SK-N-SH (cell line): ENCODE results near the gene PNKD. TPM values are rescaled to one million over a fixed set of nuclear protein-coding genes. Genes with fewer than 3 reads are reported as not detected.
"Not testable (repeated sequence)": the region's sequence is repeated elsewhere in the genome, so short reads cannot be mapped to it uniquely, and the experiment has no call there.

Experiments used
- CTCF ChIA-PET: fragments of 300-600, 350-600 bp; formaldehyde crosslinking; extraction: SDS; loops from one replicate; lab custom pipeline; 2021; lab: Yijun Ruan, JAX
- POLR2A ChIA-PET: fragments of 350-600 bp; sonication (Branson Sonifier 250); formaldehyde crosslinking; extraction: SDS; loops from one replicate; lab custom pipeline; 2020; ENCODE audit warnings: antibody characterized with exemption, inconsistent platforms; lab: Yijun Ruan, JAX
- DNase-seq: peaks from one replicate; pipeline ENCODE4 v3.0.0; 2012
- H2AFZ ChIP-seq: fragments of 200-600 bp; sonication (generic); 2 replicates; pipeline ENCODE4 v1.8.1; 2016; ENCODE audit warnings: antibody characterized with exemption, mild to moderate bottlenecking, low read depth
- H3F3A ChIP-seq: fragments of 200-600 bp; sonication (generic); replicated peaks from 2 replicates; pipeline ENCODE3; 2016; ENCODE audit warnings: antibody characterized with exemption, mild to moderate bottlenecking; ENCODE audit not compliant: insufficient read depth
- H3K27ac ChIP-seq, 2 experiments: fragments of 200-500 bp in 1 of 2; fragments of 200-600 bp in 1 of 2; sonication (Bioruptor generic) in 1 of 2; sonication (generic), shearing (Covaris generic) in 1 of 2; 2 replicates each; pipeline versions ENCODE4 v1.5.1 to v1.6.1; 2014 to 2016; ENCODE audit warnings: low read depth in 2 of 2, inconsistent platforms in 1 of 2, low read length in 1 of 2, mild to moderate bottlenecking in 1 of 2, mixed read lengths in 1 of 2
- H3K27me3 ChIP-seq: fragments of 200-600 bp; sonication (generic), shearing (Covaris generic); 2 replicates; pipeline ENCODE4 v1.6.1; 2016; ENCODE audit warnings: mixed run types; ENCODE audit not compliant: insufficient read depth
- H3K36me3 ChIP-seq, 2 experiments: fragments of 200-500 bp in 1 of 2; fragments of 200-600 bp in 1 of 2; sonication (Bioruptor generic) in 1 of 2; sonication (generic) in 1 of 2; replicated peaks in 1 of 2; 2 replicates each; pipeline versions ENCODE3 to v1.5.1; 2014 to 2016; ENCODE audit warnings: low read length in 1 of 2, mild to moderate bottlenecking in 1 of 2; ENCODE audit not compliant: insufficient read depth in 2 of 2, control insufficient read depth in 1 of 2
- H3K4me1 ChIP-seq, 2 experiments: fragments of 200-500 bp in 1 of 2; fragments of 200-600 bp in 1 of 2; sonication (Bioruptor generic) in 1 of 2; sonication (generic), shearing (Covaris generic) in 1 of 2; 2 replicates each; pipeline versions ENCODE4 v1.5.1 to v1.6.1; 2014 to 2016; ENCODE audit warnings: low read depth in 1 of 2, low read length in 1 of 2, mixed run types in 1 of 2; ENCODE audit not compliant: insufficient read depth in 2 of 2, control insufficient read depth in 1 of 2
- H3K4me2 ChIP-seq: fragments of 200-600 bp; sonication (generic), shearing (Covaris generic); 2 replicates; pipeline ENCODE4 v1.6.1; 2017; ENCODE audit warnings: mixed run types
- H3K4me3 ChIP-seq, 2 experiments: fragments of 200-500 bp in 1 of 2; fragments of 200-600 bp in 1 of 2; sonication (Bioruptor generic) in 1 of 2; sonication (generic), shearing (Covaris generic) in 1 of 2; 2 replicates each; pipeline versions ENCODE4 v1.5.1 to v1.8.1; 2014 to 2016; ENCODE audit warnings: low read depth in 2 of 2, inconsistent platforms in 1 of 2, low read length in 1 of 2, mild to moderate bottlenecking in 1 of 2, mixed read lengths in 1 of 2, moderate library complexity in 1 of 2
- H3K79me2 ChIP-seq: fragments of 200-600 bp; sonication (generic); 2 replicates; pipeline ENCODE4 v1.8.1; 2017; ENCODE audit warnings: mild to moderate bottlenecking; ENCODE audit not compliant: insufficient read depth
- H3K9ac ChIP-seq: fragments of 200-600 bp; sonication (generic); 2 replicates; pipeline ENCODE4 v1.6.1; 2017; ENCODE audit warnings: mixed run types
- H3K9me2 ChIP-seq: fragments of 200-600 bp; sonication (generic); 2 replicates; pipeline ENCODE4 v1.6.1; 2017; ENCODE audit warnings: mixed run types
- H3K9me3 ChIP-seq: fragments of 200-600 bp; sonication (generic); 2 replicates; pipeline ENCODE4 v1.6.1; 2017; ENCODE audit warnings: mixed run types, mild to moderate bottlenecking, moderate library complexity
- H4K20me1 ChIP-seq: fragments of 200-600 bp; sonication (generic); 2 replicates; pipeline ENCODE4 v1.6.1; 2017; ENCODE audit warnings: mild to moderate bottlenecking, mixed run types; ENCODE audit not compliant: insufficient read depth
- CHD2 ChIP-seq: fragments of 150-350 bp; IDR thresholded peaks from 2 replicates; pipeline ENCODE4 v1.6.1; 2018; ENCODE audit warnings: low read length; ENCODE audit not compliant: partially characterized antibody
- GATA2 ChIP-seq: sonication (generic); formaldehyde crosslinking; IDR thresholded peaks from 2 replicates; pipeline ENCODE4 v1.5.0; 2020; ENCODE audit warnings: mild to moderate bottlenecking, missing genetic modification reagents
- NFIC ChIP-seq: IDR thresholded peaks from 2 replicates; pipeline ENCODE4 v1.4.0; 2012; ENCODE audit warnings: borderline replicate concordance
- RAD21 ChIP-seq: IDR thresholded peaks from 2 replicates; pipeline ENCODE4 v1.6.1; 2012; ENCODE audit warnings: mild to moderate bottlenecking, low read length
- RCOR1 ChIP-seq: fragments of 150-350 bp; IDR thresholded peaks from 2 replicates; pipeline ENCODE4 v1.6.1; 2017; ENCODE audit warnings: antibody characterized with exemption, low read length
- RXRA ChIP-seq: IDR thresholded peaks from 2 replicates; pipeline ENCODE4 v1.4.0; 2012; ENCODE audit warnings: low read depth, mild to moderate bottlenecking, borderline replicate concordance
- SMC3 ChIP-seq: IDR thresholded peaks from 2 replicates; pipeline ENCODE4 v1.6.1; 2012; ENCODE audit warnings: low read depth, low read length, improper control_type of control experiment
- WGBS: methylation state at CpG from one replicate; pipeline ENCODE4 v1.1.6; 2017; ENCODE audit warnings: low lambda C conversion rate; 5-methylcytosine and 5-hydroxymethylcytosine counted together
- polyA plus RNA-seq, 3 experiments: library from polyadenylated mRNA; depleted of rRNA; stranded (reverse); fragments of >200 nt; gene quantifications; 2 replicates each; pipeline ENCODE4 v1.2.3, GENCODE V29; 2012
- TF ChIP-seq, protein P1 (sequence below): fragments of 200-600 bp; sonication (generic); IDR thresholded peaks from 2 replicates; pipeline ENCODE4 v1.6.1; 2017; ENCODE audit warnings: antibody characterized with exemption, mild to moderate bottlenecking, moderate library complexity

PNKD gene
- polyA plus RNA-seq, 1 of the 3 experiments (the other 2 are of a cell fraction): 101 TPM

DNA sequence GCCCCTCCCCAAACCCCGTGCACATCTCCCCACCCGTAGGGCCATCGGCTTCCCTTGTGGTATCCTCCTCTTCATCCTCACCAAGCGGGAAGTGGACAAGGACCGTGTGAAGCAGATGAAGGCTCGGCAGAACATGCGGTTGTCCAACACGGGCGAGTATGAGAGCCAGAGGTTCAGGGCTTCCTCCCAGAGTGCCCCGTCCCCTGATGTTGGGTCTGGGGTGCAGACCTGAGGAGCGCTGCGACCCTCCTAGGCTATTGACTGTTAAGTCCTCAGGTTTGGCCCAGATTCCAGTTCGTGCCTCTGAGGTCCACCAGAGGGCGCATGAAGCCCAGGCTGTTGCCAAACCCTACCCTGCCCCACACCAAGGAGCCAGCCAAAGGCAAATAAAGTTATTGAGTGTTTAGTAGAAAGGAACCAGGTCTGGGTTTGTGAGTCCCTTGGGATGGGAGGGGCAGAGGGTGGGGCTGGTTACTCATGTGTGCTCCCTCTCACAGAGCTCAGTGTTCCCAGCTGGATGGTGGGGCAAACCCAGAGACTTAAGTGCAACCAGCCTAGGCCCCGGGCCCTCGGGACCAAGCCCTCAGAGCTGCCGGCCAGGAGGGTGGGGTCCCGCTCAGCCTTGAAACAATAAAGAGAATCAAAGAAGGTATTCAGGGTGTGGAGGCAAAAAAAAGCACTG is 2.4 kb downstream of the PNKD start:
- Histone ChIP-seq H3K9ac (no peak overlapping the region), H3K4me1 (peaks cover 14 to 19% of the 10 kb centered on the region in 2 experiments; a peak in 1 of 4 replicates), H3K9me2 (no peaks in the 10 kb centered on the region), H2AFZ (no peak overlapping the region), H3F3A (no peaks in the 10 kb centered on the region), H4K20me1 (peaks cover 6% of the 10 kb centered on the region; the same call in 1 of the 2 replicates), H3K4me3 (no peak overlapping the region; a peak in 1 of 4 replicates), H3K9me3 (no peaks in the 10 kb centered on the region), H3K36me3 (peaks cover 22 to 29% of the 10 kb centered on the region in 2 experiments), H3K79me2 (peaks cover 41% of the 10 kb centered on the region), H3K4me2 (peak overlapping the region; percentile 94; the same call in 1 of the 2 replicates), H3K27ac (no peak overlapping the region), H3K27me3 (no peaks in the 10 kb centered on the region)
- CTCF ChIA-PET: interaction anchor here (0.5 to 5.7 kb wide), 29 partner anchors 9 to 428 kb away, joined by 3 to 47 read pairs (median 4); partner anchors contain the start of genes CATIP and GPBAR1
- POLR2A ChIA-PET: no interaction called here
- WGBS: 35% methylated on average over 15 of the region's 18 CpGs
- DNase-seq: peak; percentile 79
- peak; percentile 40 for TF ChIP-seq CHD2
- peak; percentile 75 for TF ChIP-seq NFIC
- TF ChIP-seq GATA2 (CRISPR knock-in tag): no peak
- TF ChIP-seq, protein P1, sequence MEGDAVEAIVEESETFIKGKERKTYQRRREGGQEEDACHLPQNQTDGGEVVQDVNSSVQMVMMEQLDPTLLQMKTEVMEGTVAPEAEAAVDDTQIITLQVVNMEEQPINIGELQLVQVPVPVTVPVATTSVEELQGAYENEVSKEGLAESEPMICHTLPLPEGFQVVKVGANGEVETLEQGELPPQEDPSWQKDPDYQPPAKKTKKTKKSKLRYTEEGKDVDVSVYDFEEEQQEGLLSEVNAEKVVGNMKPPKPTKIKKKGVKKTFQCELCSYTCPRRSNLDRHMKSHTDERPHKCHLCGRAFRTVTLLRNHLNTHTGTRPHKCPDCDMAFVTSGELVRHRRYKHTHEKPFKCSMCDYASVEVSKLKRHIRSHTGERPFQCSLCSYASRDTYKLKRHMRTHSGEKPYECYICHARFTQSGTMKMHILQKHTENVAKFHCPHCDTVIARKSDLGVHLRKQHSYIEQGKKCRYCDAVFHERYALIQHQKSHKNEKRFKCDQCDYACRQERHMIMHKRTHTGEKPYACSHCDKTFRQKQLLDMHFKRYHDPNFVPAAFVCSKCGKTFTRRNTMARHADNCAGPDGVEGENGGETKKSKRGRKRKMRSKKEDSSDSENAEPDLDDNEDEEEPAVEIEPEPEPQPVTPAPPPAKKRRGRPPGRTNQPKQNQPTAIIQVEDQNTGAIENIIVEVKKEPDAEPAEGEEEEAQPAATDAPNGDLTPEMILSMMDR: peak; percentile 88
- TF ChIP-seq RXRA: no peak
- no peak for TF ChIP-seq RCOR1
- peak; percentile 84 for TF ChIP-seq RAD21
- TF ChIP-seq SMC3: peak; percentile 85

DNA sequence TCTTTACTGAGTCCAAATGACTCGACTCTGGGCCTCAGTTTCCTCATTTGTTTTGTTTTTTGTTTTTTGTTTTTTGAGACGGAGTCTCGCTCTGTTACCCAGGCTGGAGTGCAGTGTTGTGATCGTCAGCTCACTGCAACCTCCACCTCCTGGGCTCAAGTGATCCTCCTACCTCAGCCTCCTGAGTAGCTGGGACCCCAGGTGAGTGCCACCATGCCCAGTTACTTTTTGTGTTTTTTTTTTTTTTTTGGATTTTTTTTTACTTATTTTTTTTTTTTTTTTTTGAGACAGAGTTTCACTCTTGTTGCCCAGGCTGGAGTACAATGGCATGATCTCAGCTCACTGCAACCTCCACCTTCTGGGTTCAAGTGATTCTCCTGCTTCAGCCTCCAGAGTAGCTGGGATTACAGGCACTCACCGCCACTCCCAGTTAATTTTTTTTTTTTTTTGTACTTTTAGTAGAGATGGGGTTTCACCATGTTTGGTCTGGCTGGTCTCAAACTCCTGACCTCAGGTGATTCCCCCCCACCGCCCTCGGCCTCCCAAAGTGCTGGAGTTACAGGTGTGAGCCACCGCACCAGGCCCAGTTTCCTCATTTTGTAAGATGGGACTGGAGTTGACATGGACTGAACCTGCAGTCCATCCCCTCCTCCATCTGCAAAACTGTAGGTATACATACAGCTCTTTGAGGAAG is 3.0 kb downstream of the PNKD start:
- H3K27me3 ChIP-seq, POLR2A ChIA-PET, H2AFZ ChIP-seq, H4K20me1 ChIP-seq, H3K4me2 ChIP-seq, H3K27ac ChIP-seq, H3K4me3 ChIP-seq, H3K9me2 ChIP-seq, H3F3A ChIP-seq, H3K9me3 ChIP-seq, H3K9ac ChIP-seq, DNase-seq: not testable (repeated sequence)
- Histone ChIP-seq H3K36me3 (peaks cover 17 to 31% of the 10 kb centered on the region in 2 experiments), H3K4me1 (peaks cover 14 to 19% of the 10 kb centered on the region in 2 experiments; a peak in 1 of 4 replicates), H3K79me2 (peaks cover 34% of the 10 kb centered on the region)
- CTCF ChIA-PET: interaction anchor here (0.6 to 5.7 kb wide), 22 partner anchors 9 to 203 kb away, joined by 3 to 47 read pairs (median 4); partner anchors contain the start of genes CATIP and GPBAR1
- WGBS: 88% methylated on average over 8 of the region's 8 CpGs
